RPMI8226 (cell line): ENCODE measurements around the gene SIM2.

Experiments used
- DNase-seq: peaks from one replicate; pipeline ENCODE4 v3.0.0-alpha.2; 2015

SIM2 gene

GRCh38 chr21:36769051-36769839 is 70.3 kb downstream of the SIM2 start:
- DNase-seq, result no peak

- no peak for DNase-seq
Measured at GRCh38 chr21:36773117-36773516, 74.2 kb downstream of the SIM2 start.

GRCh38 chr21:36773995-36774394 is 75.1 kb downstream of the SIM2 start:
- no peak for DNase-seq

- no peak for DNase-seq
Measured at GRCh38 chr21:36776981-36777617, 78.2 kb downstream of the SIM2 start.

GRCh38 chr21:36780861-36781260 is 81.9 kb downstream of the SIM2 start:
- DNase-seq, result no peak

GRCh38 chr21:36783612-36784374 is 84.9 kb downstream of the SIM2 start:
- DNase-seq, result no peak

- no peak for DNase-seq
Measured at GRCh38 chr21:36784947-36785346, 86.0 kb downstream of the SIM2 start.

- no peak for DNase-seq
Measured at GRCh38 chr21:36785615-36786014, 86.7 kb downstream of the SIM2 start.

GRCh38 chr21:36786186-36786585 is 87.3 kb downstream of the SIM2 start:
- DNase-seq, result no peak

- DNase-seq, result no peak
Measured at GRCh38 chr21:36788120-36788638, 89.3 kb downstream of the SIM2 start.

- no peak for DNase-seq
Measured at GRCh38 chr21:36790616-36791015, 91.7 kb downstream of the SIM2 start.

GRCh38 chr21:36791180-36791579 is 92.3 kb downstream of the SIM2 start:
- no peak for DNase-seq

- no peak for DNase-seq
Measured at GRCh38 chr21:36791695-36792470, 93.0 kb downstream of the SIM2 start.

- DNase-seq, result no peak
Measured at GRCh38 chr21:36792505-36792967, 93.6 kb downstream of the SIM2 start.

GRCh38 chr21:36796070-36796469 is 97.2 kb downstream of the SIM2 start:
- DNase-seq, result no peak

- no peak for DNase-seq
Measured at GRCh38 chr21:36798491-36798890, 99.6 kb downstream of the SIM2 start.
